ENCODE data around the gene NDUFA13.

The NDUFA13 gene

DNA sequence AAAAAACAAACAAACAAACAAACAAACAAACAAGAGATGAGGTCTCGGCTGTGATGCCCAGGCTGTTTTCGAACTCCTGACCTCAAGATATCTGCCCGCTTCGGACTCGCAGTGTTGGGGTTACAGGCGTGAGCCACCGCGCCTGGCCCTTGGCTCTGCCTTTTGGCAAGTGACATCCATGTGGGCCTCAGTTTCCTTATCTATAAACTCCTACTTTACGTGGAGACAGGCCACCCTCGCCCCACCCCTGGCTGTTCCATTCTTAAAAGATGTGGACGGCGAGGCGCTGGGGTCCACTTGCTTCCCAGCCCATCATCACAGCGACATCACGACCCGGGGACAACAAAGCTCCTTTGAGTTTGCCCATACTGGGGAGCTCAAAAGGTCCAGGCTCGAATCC is 2.3 kb upstream of the NDUFA13 start:
- no peak for DNase-seq

DNA sequence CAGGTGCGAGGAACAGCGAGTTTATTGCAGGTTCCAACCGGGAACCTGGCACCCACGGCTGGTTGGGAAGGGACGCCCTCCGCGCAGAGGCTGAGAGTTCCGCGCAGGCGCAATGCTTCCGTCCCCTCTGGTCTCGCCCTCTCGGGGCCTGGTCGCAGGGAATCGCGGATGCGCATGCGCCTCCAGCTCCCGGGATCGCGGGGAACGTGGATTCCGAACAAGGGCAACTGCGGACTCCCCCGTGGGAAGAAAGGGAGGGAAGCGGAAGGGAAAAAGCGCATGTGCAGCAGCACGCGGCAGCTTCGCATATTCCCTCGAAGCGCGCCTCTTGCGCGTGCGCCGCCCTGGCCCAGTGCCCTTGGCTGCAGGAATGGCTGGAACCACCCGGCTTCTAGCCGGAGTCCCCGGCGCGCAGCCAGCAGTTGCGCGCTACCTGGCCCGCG is 1.8 kb upstream of the NDUFA13 start:
- no peak for DNase-seq

- no peak for DNase-seq
Measured at GRCh38 chr19:19514881-19515641, 964 bp upstream of the NDUFA13 start, which contains the start of gene TSSK6. TSSK6 (minus strand) TSS chr19:19515548; CDS start chr19:19515427, 121 bp downstream.

- DNase-seq = no peak
Measured at GRCh38 chr19:19517235-19517619, 1.2 kb downstream of the NDUFA13 start.

- no peak for DNase-seq
Measured at GRCh38 chr19:19520989-19521388, 5.0 kb downstream of the NDUFA13 start.

DNA sequence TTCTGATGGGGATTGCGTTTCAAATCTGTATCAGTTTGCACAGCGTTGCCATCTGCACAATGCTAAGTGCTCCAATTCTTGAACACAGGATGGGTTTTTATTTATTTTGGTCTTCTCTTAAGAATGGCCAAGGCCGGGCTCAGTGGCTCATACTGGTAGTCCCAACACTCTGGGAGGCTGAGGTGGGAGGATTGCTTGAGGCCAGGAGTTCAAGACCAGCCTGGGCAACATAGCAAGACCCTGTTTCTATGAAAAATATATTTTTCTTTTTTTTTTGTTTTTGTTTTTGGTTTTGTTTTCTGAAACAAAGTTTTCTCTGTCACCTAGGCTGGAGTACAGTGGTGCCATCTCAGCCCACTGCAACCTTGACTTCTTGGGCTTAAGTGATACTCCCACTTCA is 7.2 kb downstream of the NDUFA13 start:
- no peak for DNase-seq

- DNase-seq = no peak
Measured at GRCh38 chr19:19524053-19524452, 8.0 kb downstream of the NDUFA13 start.

DNA sequence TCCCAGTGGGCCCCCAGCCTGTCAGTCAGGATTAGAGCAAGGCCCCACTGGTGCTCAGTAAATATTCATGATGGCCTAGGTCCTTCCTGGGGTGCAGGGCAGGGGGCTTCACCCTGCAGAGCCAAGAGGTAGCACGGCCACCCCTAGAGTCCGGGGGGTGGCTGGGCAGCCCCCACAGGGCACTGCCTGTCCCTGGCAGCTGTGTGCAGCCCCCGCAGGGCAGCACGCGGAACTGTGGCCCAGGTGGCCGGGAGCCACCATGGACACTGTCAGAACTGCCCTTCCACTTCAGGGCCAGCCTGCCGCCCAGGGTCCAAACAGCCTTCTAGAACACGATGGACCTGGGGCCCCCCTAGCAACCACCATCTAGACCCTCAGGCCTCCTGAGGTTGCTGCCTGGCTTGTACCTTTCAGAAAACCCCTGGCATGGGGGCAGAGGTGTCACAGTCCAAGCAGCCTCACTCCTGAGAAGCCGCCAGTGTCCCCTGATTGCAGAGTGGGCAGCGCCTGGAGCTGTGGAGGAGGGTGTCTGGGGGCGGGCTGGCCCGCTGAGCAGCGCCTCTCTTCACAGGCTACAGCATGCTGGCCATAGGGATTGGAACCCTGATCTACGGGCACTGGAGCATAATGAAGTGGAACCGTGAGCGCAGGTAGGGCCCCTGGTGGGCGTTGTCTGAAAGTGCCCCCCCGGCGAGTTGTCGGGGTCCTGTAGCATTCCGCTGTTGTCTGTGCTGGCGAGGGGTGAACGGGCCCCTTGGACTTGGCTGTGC is 9.8 kb downstream of the NDUFA13 start:
- DNase-seq = no peak

DNA sequence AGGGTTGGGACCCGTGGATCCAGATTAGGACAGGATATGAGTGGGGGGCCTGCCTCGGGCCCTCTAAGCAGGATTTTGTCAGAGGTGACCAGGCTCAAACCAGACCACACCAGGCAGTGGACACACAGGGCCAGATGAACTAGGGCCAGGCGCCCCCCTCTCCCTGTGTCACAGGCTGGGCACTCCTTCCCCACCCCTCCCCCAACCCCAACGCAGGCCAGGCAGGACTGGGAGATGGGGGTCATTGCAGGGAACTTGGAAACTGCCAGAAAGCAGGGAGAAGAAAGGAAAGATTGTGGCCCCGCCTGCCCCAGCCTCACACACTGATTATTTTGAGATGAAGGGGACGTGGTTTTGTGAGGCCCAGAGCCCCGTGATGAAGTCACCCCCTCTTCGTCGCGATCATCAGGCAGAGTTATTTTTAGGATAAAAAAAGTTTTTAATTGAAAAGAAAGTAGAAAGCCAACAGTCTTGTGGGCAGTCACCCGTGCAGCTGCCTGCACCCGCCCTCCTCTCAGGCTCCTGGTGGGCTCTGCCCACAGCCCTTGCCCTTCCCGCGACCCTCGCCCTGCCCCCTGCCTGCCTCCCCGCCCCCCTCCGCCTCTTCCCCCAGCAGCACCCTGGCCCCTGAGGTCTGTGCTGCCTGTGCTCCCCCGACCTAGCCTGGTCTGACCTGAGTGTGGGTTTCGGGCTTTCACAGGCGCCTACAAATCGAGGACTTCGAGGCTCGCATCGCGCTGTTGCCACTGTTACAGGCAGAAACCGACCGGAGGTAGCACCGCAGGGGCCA is 10.8 kb downstream of the NDUFA13 start:
- DNase-seq = no peak

GRCh38 chr19:19527371-19527656 is 11.3 kb downstream of the NDUFA13 start:
- no peak for DNase-seq

DNA sequence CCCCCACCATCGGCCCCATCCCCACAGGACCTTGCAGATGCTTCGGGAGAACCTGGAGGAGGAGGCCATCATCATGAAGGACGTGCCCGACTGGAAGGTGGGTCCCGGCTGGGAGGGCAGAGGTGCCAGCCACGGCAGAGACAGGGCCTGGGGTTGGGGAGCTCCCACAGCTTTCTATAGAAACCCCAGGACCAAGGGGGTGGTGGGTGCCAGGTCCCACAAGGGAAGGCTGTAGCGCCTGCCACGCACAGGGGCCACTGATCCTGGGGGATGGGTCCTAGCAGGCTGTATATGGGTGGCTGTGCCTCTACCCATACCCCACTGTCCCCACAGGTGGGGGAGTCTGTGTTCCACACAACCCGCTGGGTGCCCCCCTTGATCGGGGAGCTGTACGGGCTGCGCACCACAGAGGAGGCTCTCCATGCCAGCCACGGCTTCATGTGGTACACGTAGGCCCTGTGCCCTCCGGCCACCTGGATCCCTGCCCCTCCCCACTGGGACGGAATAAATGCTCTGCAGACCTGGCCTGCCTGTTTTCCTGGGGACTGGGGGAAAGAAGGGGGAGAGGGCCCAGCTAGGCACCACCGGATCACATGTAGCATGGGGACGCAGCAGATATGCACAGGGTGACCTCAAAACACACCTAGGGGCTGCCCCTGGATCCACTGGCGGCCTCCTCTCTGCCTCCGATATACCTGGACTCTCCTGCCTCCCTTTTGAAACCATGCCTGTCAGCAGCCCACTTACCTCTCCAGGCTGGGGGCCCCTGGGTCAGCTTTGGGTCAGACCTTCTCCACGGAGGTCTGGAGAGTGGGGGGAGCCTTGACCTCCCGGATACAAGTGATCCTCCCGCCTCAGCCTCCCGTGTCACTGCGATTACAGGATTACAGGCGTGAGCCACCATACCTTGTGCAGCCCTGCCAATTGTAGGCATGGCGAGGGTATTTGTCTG is 11.9 kb downstream of the NDUFA13 start:
- no peak for DNase-seq

DNA sequence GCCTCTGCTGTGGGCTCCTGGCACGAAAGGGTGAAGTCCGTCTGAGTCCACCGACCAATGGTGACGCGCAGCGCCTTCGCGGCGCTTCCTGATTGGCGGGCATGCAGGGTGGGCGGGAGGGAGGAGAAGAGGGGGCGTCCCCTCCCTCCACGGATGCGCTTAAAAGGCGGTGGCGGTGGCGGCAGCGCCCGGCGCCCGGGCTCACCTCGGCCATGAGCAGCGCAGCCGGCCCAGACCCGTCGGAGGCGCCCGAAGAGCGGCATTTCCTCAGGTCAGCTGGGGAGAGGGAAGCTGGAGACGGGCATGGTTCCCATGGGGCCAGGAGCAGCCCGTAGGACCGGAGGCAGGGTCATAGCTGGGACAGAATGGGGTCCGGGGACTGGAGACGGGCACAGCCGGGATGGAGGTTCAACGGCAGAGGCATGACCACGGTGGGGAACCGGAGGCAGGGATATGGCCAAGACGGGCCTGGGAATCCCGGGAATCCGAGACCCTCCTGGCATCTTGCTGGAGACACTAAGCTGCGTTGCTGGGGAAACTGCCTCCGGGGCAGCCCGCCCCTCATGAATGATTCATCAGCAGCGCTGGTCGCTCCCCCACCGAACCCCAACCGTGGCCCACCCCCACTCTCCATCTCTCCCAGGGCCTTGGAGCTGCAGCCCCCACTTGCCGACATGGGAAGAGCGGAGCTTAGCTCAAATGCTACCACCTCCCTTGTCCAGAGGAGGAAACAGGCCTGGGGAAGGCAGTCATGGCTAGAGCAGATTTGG is 12.9 kb downstream of the NDUFA13 start, which contains the start of gene YJEFN3:
Gene YJEFN3, plus strand, starts transcription at position 191 of the 770 bp plus-strand sequence. Its CDS starts 22 bp downstream, at position 213.
- DNase-seq = no peak

DNA sequence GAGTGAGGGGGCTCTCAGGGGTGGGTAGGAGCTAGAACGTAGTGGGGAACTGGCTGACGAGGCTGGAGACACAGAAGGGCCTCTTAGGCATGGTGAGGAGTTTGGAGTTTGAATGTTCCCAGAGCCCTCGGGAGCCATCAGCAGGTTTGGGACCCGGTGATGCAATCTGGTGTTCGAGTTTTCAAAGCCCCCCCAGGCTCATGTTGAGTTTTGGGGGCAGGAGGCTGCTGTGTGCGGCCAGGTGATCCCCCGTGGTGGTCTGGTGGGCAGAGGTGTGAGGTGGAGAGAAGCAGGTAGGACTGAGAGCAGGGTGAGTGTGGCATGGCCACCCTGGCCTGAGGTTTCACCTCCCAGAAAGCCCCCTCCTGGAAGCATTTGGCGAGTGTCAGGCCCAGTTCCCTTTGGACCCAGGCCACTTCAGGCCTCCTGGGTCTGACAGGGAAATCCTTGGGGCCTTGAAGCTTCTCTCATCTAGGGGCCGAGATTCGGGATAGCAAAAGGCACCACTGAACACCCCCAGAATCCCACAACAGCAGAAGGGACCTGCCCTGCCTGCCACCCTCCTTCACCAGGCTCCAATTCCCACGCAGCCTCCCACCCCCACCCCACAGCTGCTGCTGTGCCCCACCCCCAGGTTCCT is 13.9 kb downstream of the NDUFA13 start:
- DNase-seq = no peak

DNA sequence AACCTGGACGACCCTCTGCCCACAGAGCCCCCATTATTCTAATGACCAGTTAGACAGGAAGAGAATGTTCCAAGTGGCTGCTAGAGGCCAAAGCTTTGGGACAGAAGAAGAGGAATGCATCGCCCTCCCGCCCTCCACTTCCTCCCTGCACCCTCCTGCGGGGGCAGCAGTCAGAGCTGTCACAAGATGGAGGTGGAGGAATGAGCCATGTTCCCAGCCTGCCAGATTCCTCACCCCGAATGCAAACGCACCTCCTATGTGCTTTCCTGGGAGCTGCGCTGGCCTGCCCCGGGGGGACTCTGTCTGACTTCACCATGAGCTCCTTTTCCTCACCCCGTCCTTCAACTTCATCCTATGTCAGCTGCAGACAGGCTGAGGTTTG is 14.4 kb downstream of the NDUFA13 start:
- no peak for DNase-seq

- no peak for DNase-seq
Measured at GRCh38 chr19:19530889-19531288, 14.9 kb downstream of the NDUFA13 start.

DNA sequence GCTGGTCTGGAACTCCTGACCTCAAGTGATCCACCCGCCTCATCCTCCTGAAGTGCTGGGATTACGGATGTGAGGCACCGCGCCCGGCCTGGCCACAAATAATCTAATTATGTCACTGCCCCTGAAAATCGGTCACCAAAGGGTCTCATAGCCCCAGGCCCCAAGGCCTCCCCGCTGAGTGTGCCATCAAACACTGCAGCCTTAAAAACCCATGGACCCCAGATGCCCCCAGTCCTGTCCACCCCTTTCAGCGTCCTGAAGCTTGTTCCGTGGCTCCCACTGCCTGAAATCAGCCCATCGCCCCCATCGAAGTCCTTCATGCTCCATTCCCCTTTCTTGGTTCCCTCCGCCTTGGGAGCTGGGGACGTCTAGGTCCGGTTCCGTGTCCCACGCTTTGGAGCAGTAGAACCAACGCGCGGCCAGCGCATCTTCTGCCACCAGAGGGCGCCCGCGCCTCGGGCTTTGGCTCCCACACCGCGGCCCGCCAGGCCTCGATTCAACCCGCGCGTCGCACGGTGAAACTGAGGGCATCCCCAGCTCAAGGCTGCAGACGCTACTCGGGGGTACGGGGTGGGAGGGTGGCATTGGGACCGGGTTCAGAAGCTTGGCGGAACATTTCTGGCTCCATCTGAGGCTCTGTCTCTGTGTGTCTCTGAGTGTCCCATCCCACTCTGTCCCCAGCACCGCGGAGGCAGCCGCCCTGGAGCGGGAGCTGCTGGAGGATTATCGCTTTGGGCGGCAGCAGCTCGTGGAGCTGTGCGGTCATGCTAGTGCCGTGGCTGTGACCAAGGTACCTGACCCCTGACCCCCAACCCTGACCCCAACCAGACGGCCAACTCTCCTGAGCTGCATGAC is 16.2 kb downstream of the NDUFA13 start:
- peak; percentile 86 for DNase-seq

- DNase-seq = no peak
Measured at GRCh38 chr19:19532806-19533701, 17.0 kb downstream of the NDUFA13 start.

GRCh38 chr19:19533841-19534240 is 17.8 kb downstream of the NDUFA13 start:
- no peak for DNase-seq
